Midbrain (tissue), 1 donor: ENCODE measurements around the gene GMDS.

Experiments
- DNase-seq: peaks from one replicate; lab custom pipeline; 2025; lab: John Stamatoyannopoulos, UW

The GMDS gene

DNA sequence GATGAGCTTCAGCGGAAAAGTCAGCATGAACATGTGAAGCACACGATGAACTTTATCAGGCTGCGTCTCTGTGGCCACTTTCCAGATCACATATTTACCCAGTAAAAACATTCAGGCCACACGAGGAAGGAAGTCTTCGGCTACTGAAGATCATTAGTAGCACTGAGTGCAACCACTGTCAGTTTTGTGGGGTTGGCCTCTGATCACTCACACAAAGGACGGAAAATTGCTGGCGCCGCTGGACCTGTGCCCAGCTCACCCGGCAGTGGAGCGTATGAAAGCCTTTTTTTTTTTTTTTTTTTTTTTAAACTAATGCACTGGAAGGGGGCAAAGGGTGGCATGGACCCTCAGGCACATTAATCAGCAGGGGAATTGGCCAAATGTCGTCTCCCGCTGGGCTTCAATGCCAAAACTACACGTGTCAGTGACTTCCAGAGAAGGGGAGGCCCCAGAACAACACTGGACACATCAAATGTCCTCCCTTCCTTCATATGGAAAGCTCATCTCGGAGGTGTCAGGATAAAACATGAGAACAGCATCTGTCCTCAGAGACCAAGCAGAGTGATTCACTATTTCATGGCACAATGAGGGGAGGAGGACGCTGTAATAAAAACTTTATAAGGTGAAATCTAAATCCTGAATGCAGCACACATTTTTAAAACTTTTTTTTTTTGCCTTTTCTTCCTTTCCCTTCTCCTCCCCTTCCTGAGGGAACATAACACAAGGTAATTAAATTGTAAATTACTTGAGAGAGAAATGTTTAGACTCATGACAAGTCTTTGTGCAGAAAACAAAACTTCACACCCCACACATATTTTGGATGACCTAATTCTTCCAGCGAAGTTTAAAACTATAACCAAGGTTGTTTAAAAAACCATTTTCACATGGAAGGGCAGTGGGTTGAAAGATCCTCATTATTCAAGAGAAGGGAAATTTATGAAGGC is 412.3 kb downstream of the GMDS start:
- no peak for DNase-seq

DNA sequence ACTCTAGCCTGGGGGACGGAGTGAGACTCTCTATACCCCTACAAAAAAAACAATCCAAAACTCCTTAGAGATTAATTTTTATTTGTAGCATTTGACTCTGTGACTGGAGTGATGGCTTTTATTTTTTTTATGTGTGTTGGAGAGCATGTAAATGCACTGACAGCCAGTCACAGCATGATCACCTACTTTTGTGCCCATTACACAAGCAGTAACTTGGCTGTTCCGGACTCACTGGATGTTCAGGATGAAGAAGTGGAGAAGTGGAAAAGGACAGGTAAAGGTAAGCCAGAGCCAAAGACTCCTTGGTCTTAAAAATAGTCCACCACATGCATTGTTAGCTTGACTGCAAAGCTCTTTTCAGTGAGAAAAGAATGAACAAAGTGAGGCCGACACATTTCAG is 413.0 kb downstream of the GMDS start:
- DNase-seq = no peak

- DNase-seq = no peak
Measured at GRCh38 chr6:1827984-1828793, 417.2 kb downstream of the GMDS start.

GRCh38 chr6:1825926-1826325 is 419.5 kb downstream of the GMDS start:
- no peak for DNase-seq

DNA sequence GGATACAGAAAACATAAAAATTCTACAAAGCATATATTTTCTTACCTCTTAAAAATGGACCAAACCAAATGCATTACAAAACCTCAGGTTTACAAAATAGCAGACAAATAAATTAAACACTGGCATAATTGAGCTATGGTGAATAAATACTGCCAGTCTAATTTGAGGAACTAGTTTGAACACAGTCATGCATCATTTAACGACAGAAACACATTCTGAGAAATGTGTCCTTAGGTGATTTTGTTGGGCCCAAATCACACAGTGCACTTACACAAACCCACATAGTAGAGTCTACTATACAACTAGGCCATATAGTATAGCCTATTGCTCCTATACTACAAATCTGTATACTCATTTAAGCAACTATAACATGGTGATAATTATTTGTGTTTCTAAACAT is 420.1 kb downstream of the GMDS start:
- DNase-seq = no peak

DNA sequence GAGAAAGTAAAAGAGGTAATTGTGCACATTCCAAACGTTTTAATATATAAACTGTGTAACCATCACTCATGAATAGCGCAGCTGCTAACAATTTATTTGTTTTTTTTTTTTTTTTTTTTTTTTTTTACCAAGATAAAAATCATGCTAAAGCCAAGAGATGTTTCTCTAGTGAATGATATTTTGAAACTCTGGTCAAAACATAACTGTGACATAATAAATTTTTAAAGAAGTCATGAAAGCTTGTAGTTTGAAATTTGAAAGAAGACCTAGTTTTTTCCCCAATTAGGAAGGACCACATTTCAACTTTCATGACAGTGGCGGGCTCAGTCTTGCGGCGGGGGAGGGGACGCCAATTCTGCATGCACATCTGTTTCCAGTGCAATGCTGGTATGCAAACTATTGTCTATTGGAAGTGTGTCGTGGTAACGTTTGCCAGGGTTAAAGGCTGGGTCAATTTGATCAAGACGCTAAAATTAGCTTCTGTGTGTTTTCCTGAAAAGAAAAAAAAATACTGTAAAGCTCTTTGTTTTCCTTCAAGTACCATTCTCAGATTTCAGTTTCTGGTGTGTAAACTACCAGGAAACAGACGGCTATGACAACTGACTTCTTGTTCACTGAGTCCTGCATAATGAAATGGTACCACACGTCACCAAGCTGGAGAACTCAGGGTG is 423.8 kb downstream of the GMDS start:
- no peak for DNase-seq

DNA sequence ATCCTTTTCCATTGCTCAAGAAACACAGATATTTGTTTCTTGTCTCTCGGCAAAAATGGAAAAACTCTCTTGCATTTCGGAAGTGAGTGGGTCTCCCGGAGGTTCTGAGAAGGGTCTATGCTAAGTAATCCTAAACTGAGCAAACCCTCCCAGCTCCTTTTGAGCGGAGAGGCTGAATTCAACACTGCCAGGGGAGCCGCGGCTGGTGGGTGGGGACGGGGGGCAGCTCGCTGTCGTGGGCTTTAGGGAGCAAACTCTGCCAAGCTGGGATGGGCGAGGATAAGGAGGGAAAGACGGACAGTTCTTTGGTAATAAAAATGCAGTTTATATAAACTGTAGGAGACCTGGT is 424.3 kb downstream of the GMDS start:
- DNase-seq = no peak

DNA sequence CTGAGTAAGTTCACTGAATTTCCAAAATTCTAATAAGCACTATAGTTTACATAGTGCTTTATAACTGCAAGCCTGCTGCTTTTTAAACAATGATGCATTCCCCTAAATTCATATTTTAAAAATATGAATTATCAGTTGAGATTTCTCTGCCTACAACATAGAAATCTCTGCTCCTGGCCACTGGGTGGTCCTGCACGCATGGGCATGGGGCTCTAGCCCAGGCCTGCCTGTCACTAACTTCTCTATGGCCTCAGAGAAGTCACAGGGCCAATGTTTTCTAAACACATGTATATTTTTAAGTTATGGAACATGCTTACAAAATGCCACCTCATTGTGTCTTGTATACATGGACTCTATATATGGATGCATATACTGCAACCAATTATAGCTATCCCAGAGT is 424.7 kb downstream of the GMDS start:
- no peak for DNase-seq

GRCh38 chr6:1820165-1820564 is 425.2 kb downstream of the GMDS start:
- no peak for DNase-seq

GRCh38 chr6:1819007-1819406 is 426.4 kb downstream of the GMDS start:
- DNase-seq = no peak

DNA sequence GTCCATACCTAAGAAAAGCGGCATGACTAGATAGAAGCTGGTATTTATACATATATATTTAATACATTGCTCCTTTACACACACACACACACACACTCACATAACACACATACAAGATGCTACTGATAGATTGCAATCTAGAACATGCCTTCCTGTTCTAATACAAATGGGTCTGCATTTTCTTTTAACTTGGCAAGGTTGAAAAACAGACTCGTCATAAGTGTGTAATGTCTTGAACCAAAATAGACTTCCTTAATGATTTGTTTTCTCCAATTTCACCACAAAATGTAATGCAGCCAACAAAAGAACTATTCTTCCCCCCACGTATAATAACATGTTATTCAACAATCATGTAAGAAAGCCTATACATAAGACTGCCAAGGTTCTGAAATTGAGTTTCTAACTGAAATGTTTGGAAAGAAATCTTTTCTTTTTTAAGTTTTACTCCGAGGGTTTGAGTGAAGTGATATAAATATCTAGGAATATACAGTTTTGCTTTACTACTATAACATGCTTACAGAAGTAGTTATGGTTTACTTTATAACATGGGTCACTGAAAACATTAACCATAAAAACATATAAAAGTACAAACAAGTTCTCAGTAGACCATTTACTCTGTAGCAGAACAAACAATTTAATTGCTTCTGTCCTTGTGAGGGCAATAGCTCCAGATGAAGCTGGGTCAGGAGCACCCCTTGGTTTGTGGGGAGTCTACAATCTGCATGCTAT is 428.2 kb downstream of the GMDS start:
- no peak for DNase-seq

GRCh38 chr6:1815827-1816452 is 429.5 kb downstream of the GMDS start:
- DNase-seq = no peak

DNA sequence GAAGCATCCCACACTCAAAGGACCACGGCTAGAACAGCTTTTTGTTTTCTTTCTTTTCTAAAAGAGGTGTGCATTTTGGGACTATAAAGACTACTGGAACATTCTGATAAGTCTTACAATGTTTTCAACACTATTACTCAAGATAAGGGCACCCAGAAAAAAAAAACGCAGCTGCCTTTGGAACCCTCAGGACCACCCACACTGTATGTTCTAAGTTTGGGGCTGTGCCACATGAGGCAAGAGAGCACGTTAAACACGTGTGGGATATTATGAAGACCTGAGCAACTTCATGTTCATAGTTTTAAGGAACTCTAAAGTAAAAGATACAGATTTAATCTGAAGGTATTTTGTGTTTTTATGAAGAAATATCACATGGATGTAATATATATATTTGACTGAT is 431.1 kb downstream of the GMDS start:
- DNase-seq = no peak

DNA sequence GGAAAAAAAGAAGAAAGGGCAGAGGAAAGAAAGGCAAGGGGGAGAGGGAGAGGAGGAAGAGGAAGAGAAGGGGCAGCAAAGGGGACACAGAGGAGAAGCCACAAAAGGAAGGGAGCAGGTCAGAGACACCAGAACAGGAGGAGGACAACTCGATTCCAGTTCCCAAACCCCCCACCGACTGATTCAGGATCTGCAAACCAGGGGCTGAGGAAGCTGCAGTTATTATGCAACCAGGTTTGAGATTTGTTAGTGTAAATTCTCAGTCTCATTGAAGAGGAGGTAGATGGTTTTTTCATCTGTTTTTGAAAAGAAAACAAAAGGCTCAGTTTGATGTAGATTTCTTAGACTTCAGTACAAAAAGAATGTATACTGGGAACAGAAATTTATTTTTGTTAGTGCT is 432.9 kb downstream of the GMDS start:
- DNase-seq = no peak

GRCh38 chr6:1812034-1812433 is 433.4 kb downstream of the GMDS start:
- DNase-seq = no peak

- no peak for DNase-seq
Measured at GRCh38 chr6:1810880-1811279, 434.5 kb downstream of the GMDS start.

DNA sequence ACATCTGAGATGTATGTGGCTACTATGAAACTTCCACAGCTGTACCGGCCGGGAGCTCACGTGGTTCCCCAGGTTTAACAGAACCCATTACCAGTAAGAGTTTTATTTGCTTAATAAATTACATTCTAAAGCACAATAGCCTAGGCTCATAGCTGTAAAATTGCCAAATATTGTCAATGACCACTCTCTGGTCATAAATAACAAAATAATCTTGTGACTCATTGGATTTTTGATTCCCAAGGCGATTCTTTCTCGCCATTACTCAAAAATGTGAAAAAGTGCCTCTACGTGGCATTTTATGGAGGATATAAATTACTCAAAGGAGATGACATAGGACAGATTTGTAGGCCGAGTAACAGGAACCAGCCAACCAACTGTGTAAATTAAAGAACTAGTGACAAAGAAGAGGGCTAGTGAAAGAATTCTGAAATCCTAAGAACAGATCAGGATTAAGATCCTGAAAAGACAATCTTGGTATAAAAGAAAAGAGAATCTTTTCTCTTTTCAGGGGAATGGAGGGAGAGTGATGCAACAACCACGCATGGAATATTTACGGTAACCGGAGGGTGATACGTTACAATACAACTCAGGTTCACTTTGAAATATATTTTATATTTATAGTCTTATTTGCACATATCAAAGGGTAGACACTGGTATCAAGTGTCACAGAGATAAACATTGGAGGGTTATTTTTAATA is 436.0 kb downstream of the GMDS start:
- DNase-seq = no peak

- no peak for DNase-seq
Measured at GRCh38 chr6:1806935-1807334, 438.5 kb downstream of the GMDS start.

GRCh38 chr6:1802491-1803395 is 442.7 kb downstream of the GMDS start:
- no peak for DNase-seq

DNA sequence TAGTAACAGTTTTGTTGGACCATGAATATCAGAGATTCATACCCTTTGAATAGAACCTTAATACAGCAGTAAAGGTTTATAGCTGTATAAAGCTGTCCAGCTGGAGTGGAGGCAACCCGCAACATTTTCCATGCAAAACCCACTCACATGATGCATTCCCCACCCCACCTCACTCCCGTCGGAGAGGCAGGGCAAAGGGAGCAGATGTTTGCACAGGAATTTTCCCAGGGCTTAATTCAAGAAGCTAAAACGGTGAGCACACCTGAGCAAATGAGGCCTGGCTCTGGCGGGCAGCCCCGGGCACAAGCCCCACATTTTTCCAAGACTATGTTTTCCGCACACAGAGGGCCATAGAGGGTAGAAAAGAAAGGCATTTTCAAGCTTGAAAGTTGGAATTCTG is 444.0 kb downstream of the GMDS start:
- DNase-seq = no peak
